ENCODE measurements around the gene PCDHB11.
"Not testable (repeated sequence)": the region's sequence is repeated elsewhere in the genome, so short reads cannot be mapped to it uniquely, and the experiment has no call there.

Gene PCDHB11

GRCh38 chr5:141199359-141200235 is at the start of gene PCDHB11:
Gene PCDHB11 (plus strand): TSS chr5:141199627. CDS start chr5:141199775, 148 bp downstream.
- Histone ChIP-seq H3K27ac (peak within 1 kb of the TSS in 1 of 21 experiments; percentile 9), H3K4me3 (peak within 1 kb of the TSS in 3 of 7 experiments; percentile 3 to 19 (median 15))

GRCh38 chr5:141149812-141150211 is 49.6 kb upstream of the PCDHB11 start, which contains the start of gene PCDHB6:
Gene PCDHB6 (plus strand): TSS chr5:141150057. CDS start chr5:141150258, 201 bp downstream.
- H3K27ac ChIP-seq, result no peak within 1 kb of the TSS
- no peak within 1 kb of the TSS for H3K4me3 ChIP-seq

- Histone ChIP-seq H3K4me3 (no peak overlapping the region), H3K27ac (no peak overlapping the region)
Observed at GRCh38 chr5:141150224-141150992, 49.0 kb upstream of the PCDHB11 start.

GRCh38 chr5:141150993-141151325 is 48.5 kb upstream of the PCDHB11 start:
- no peak overlapping the region for H3K27ac ChIP-seq
- no peak overlapping the region for H3K4me3 ChIP-seq

- not testable (repeated sequence) for H3K27ac ChIP-seq, H3K4me3 ChIP-seq
Observed at GRCh38 chr5:141151632-141152031, 47.8 kb upstream of the PCDHB11 start.

GRCh38 chr5:141152096-141152495 is 47.3 kb upstream of the PCDHB11 start:
- not testable (repeated sequence) for H3K4me3 ChIP-seq, H3K27ac ChIP-seq

GRCh38 chr5:141155540-141156374 is 43.7 kb upstream of the PCDHB11 start:
- Histone ChIP-seq H3K27ac (no peak overlapping the region), H3K4me3 (no peak overlapping the region)

GRCh38 chr5:141157356-141157755 is 42.1 kb upstream of the PCDHB11 start:
- H3K4me3 ChIP-seq, H3K27ac ChIP-seq: not testable (repeated sequence)

- not testable (repeated sequence) for H3K4me3 ChIP-seq, H3K27ac ChIP-seq
Observed at GRCh38 chr5:141157901-141158300, 41.5 kb upstream of the PCDHB11 start.

- H3K4me3 ChIP-seq, result peak within 1 kb of the TSS in 1 of 7 experiments; percentile 7
- H3K27ac ChIP-seq, result no peak within 1 kb of the TSS
Observed at GRCh38 chr5:141172381-141173204, 26.8 kb upstream of the PCDHB11 start, which contains the start of gene PCDHB7. Gene PCDHB7 (plus strand): TSS chr5:141172644. CDS start chr5:141172836, 192 bp downstream.

- not testable (repeated sequence) for H3K4me3 ChIP-seq, H3K27ac ChIP-seq
Observed at GRCh38 chr5:141174291-141175104, 24.9 kb upstream of the PCDHB11 start.

- Histone ChIP-seq H3K4me3 (no peak overlapping the region), H3K27ac (no peak overlapping the region)
Observed at GRCh38 chr5:141175933-141176332, 23.5 kb upstream of the PCDHB11 start.

- H3K27ac ChIP-seq, H3K4me3 ChIP-seq: not testable (repeated sequence)
Observed at GRCh38 chr5:141177577-141178191, 21.7 kb upstream of the PCDHB11 start, which contains the start of gene PCDHB8. Gene PCDHB8 (plus strand): TSS chr5:141177790. CDS start chr5:141178035, 245 bp downstream.

- not testable (repeated sequence) for H3K27ac ChIP-seq, H3K4me3 ChIP-seq
Observed at GRCh38 chr5:141179371-141179770, 20.1 kb upstream of the PCDHB11 start.

- not testable (repeated sequence) for H3K4me3 ChIP-seq, H3K27ac ChIP-seq
Observed at GRCh38 chr5:141179876-141180275, 19.6 kb upstream of the PCDHB11 start.

GRCh38 chr5:141180313-141180712 is 19.1 kb upstream of the PCDHB11 start:
- Histone ChIP-seq H3K27ac (no peak overlapping the region), H3K4me3 (no peak overlapping the region)

GRCh38 chr5:141182248-141182647 is 17.2 kb upstream of the PCDHB11 start, which contains the start of gene PCDHB16:
Gene PCDHB16 (plus strand): TSS chr5:141182387. CDS start chr5:141182560, 173 bp downstream.
- Histone ChIP-seq H3K27ac (peak within 1 kb of the TSS in 2 of 21 experiments; percentile 38 to 53), H3K4me3 (peak within 1 kb of the TSS in 3 of 7 experiments; percentile 1 to 28 (median 10))

Data from skin epidermis (tissue), 12 donors.